HG02623 (cell line): Measurements from ENCODE around the gene BMP8B.
"Not testable (repeated sequence)": the region's sequence is repeated elsewhere in the genome, so short reads cannot be mapped to it uniquely, and the experiment has no call there.

Experiments
- ATAC-seq: cut with Tn5 transposase; IDR thresholded peaks from one replicate; pipeline ENCODE4 v1.9.1; 2021; ENCODE audit warnings: moderate library complexity; ENCODE audit not compliant: unreplicated experiment

Gene BMP8B, protein sequence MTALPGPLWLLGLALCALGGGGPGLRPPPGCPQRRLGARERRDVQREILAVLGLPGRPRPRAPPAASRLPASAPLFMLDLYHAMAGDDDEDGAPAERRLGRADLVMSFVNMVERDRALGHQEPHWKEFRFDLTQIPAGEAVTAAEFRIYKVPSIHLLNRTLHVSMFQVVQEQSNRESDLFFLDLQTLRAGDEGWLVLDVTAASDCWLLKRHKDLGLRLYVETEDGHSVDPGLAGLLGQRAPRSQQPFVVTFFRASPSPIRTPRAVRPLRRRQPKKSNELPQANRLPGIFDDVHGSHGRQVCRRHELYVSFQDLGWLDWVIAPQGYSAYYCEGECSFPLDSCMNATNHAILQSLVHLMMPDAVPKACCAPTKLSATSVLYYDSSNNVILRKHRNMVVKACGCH

DNA sequence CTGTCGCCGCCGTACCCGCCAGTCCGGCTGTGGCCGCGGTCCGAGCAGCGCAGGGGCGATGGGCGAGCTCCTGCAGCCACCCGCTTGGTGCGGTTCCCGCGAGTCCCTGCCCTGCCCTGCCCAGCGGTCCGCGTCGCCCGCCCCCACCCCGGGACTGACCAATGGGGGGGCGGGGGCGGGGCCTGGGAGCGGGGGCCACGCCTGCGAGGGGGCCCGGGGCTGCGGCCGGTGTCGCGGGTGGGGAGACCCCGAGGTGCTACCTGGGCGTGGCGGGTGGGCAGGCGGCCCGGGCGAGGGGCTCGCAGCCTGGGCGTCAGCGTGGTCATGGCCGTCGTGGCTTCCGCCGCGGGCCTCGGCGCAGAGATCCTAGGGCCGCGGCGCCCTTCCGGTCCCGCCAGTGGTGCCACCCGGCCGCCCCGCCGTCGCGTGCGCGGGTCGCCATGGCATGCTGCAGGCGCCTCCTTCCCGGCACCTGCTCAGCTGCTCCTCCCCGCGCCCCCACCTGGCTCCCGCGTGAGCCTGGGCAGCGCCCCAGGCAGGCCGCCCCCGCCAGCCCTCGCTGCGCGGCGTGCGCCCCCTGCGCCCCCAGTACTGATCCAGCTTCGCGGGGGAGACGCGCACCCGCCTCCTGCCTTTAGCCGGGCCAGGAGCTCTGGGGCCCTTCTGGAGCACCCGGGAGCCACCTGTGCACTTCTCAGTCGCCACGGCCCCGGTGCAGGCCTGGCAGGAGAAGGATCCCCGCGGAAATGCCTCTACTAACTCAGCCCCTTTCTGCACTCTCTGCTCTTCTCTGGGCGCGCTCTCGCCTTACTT lies at the start of gene BMP8B:
Gene BMP8B (minus strand): TSS at position 108 of the 813 bp plus-strand sequence. CDS start 380 bp downstream, outside the sequence.
- ATAC-seq = peak; percentile 58

DNA sequence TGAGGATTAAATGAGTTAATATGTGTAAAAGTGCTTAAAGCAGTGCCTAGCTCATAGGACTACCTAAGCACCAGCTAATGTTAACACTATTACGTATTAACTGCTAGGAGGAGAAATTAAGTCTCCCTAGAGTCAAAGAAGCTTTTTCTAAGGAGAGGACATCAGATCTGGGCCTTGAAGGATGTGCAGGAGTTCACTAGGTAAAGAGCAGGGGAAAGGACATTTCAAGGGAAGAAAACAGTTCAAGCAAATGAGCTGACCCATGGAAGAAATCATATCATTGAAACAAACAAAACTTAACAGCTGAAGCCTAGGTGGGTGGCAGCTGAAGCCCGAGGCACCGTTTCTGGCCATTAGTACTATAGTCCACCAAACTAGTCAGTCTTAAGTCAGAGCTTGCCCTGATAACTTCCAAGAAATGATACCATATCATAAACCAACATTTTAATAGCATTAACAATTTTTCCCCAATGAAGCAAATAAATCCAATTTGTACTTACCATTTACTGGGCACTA lies 48.0 kb upstream of the BMP8B start:
- no peak for ATAC-seq

DNA sequence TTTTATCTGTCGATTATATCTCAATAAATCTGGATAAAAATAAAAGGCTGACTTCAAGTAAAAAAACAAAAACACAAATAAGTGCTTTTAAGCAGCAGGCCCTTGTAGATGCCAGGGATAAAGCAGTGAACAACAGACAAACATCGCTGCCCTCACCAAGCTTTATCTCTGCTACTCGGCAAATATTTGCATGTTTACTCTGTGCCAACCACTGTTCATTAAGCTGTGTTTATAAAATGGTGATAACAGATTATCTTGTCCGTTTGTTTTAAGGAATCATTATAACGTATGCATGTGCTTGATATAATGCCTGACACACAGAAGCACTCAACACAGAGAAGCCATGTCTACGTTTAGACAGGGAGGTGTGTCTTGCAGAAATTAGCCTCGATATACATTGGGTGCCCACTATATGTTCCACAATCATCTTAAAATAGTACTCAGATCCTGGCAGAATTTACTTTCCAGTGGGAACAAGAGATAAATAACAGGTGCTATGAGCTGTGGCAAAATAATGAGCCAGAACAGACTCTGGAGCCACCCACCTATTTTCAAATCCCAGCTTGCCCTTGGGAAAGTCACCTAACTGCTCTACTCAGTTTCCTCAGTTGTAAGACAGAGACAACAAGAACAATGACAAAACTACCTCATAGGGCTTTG lies 47.4 kb upstream of the BMP8B start:
- no peak for ATAC-seq

DNA sequence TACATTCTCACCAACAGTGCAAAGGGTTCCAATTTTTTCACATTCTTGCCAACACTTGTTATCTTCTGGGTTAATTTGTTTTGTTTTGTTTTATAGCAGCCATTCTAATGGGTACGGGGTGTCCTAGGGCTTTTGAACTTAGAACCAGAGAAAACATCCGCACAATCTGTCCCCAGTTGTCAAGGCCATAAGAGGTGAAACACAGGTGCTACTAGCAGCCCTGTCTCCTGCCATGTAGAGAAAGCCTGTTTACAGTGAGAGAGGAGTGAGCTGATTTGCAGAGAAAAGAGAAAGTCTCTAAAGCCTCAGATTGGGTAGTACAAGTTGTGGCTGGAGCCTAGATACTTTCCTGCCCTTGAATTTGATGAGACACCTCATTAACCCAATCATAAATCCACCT lies 46.4 kb upstream of the BMP8B start:
- ATAC-seq = no peak

DNA sequence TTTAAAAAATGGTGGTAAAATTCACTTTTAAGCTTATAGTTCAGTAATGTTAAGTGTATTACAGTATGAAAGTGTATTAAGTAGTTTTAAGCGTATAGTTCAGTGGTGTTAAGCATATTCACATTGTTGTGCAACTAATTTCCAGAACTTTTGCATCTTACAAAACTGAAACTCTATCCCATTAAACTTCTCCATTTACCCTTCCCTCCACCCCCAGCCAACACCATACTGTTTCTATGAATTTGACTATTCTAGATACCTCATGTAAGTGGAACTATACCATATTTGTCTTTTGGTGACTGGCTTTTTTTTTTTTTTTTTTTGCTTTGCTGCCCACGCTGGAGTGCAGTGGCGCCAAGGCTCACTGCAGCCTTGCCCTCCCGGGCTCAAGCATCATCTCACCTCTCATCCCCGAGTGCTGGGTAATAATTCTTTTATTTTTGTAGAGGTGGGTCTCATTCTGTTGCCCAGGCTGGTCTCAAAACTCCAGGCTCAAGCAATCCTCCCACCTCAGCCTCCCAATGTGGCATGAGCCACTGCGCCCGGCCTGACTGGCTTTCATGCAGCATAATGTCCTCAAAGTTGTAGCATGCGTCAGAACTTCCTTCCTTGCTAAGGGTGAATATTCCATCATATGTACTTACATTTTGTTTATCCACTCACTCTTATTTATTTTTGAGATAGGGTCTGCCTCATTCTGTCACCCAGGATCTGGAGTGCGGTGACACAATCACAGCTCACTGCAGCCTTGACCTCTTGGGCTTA lies 45.1 kb upstream of the BMP8B start:
- ATAC-seq = no peak

DNA sequence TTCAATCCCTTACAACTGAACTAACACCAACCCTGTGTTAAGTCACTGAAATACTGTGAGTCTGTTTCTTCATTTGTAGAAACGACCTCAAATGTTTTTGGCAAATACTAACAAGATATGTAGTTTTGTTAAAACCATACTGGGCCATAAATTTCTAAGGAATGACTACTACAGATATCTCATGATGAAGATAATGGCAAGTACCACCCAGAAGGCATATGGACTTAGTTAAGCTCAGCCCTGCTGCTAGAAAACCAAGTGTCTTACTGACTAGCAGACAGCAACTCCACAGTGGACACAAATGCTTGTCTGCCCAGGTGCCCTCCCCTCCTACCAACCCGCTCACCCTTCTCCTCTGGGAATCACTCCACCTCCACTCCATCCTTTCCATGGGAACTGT lies 44.5 kb upstream of the BMP8B start:
- no peak for ATAC-seq

DNA sequence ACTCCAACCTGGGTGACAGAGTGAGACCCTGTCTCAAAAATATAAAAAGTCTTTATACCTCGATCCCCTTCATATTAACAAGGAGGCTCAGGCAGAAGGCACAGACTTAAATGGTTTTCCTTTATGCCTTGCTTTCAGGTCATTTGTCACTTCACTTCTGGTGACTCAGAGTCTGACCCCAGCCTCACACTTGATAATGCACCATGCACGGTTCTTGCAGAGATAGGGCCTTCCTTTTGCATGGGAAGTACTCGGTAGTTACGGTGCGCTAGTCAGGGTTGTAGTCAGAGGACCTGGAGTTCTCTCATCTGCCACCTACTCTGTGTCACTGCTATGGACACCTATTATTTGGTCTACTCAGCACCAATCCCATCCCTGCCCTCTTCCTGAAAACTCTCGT lies 43.6 kb upstream of the BMP8B start:
- no peak for ATAC-seq

DNA sequence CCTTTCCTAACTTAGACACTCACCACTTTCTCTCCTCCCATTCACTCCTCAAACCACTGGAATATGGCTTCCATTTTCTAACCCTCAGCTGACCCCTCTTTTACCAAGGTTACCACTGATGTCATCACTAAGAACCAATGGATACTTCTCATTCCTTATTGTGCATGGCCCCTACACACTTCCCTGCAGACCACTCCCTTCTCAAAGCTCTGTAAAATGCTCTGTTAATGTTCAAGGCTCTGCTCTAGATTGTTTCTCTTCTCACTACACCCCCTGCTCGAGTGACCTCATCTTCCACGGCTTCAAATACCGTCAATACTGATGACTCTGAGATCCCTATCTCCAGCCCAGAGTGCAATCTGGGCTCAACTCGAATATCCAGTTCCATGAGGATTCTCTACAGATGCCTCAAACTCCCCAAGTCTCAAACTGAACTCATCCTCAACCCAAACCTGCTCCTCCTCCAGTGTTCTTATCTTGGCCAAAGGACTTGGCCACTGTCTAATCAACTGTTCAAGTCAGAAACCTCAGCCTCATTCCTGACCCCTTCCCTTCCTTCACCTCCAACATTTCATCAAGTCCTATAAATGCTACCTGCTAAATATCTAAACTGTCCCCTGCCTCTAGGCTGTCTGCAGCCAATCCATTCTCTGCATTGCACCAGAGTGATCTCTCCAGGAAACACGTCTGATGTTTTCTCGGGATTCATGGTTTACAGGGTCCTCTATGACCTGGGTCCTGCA lies 41.3 kb upstream of the BMP8B start:
- ATAC-seq = no peak

DNA sequence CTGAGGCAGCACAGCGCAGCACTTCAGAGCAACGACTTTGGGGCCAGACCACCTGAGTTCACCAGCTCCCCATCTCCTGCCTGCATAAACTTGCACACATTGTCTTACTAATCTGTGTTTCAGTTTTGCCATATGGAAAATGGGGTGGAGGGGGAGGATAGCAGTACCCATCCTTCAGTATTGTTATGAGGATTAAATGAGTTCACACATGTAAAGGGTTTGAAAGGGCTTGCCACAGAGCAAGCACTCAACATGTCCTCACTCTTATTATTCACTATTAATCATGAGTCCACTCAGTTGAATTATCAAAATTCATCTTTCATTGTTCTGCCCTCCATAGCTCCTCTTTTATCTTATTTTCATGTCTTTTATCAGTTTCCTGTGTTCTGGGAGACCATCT lies 40.1 kb upstream of the BMP8B start:
- ATAC-seq = no peak

DNA sequence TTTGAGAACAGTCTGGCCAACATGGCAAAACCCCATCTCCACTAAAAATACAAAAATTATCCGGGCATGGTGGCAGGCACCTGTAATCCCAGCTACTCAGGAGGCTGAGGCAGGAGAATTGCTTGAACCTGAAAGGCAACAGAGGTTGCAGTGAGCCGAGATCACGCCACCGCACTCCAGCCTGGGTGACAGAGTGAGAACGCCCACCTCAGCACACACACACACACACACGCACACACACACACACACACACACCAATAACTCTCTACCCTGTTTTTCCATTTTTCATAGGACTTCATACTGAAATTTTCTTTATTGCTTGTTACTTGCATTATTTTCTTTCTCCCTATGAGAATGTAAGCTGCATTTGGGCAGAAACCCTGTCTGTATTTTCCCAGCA lies 39.6 kb upstream of the BMP8B start:
- not testable (repeated sequence) for ATAC-seq

DNA sequence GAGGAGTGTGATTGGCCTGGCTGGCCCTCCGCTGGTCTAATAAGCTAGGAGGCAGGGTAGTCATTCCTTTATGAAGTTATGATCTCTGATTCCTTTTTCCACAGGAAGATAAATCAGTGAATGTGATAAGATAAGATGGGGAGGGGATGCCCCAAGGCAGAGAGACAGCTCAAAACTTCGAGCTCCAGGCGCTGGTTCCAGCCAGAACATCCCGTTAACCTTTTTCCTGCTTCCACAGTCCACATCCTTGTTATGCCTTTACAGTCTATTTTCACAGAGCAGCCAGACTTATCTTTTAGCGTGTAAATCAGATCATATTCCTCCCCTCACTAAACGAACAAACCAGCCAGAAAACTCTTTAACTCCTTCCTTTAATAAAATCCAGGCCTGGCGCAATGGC lies 38.5 kb upstream of the BMP8B start:
- no peak for ATAC-seq

DNA sequence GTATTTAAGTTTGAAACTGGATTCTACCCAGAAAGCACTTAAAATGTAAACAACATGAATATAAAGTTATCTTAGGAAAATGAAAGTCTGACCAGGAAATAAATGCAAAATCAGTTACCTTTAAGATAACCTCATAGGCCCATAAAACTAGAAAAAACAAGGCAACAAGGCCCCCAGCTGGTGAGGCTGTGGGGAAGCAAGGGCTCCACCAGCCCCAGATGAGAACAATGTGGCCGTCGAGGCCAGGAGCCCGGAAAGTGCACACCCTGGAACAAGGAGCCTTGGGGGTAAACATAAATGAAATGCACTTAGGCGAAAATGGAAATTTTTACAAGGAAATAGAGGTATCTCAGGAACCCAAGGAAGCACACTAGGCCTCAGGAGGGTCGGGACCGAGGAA lies 37.9 kb upstream of the BMP8B start:
- no peak for ATAC-seq

DNA sequence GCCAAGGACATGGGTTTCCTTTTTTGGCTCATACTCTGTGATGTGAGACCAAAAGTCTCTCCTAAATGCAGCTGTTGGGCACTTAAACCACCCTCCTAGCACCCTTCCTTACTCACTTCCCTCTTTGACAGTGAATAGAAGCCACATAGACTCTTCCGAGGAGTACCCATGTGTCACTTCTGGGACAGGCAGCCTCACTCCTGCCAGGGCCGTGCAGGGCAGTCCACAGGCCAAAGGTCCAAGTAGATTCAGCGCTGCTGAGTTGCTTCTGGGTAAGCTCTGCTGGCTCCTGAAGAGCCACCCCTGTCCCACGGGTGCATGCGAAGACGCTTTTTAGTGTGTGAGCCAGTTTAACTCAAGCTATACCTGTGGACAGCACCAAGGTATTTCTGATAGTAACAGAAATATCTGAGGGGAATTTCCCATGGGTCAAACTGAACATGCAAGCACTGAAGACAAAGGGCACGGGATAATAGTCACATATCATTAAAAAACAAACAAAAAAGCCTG lies 36.8 kb upstream of the BMP8B start:
- no peak for ATAC-seq

DNA sequence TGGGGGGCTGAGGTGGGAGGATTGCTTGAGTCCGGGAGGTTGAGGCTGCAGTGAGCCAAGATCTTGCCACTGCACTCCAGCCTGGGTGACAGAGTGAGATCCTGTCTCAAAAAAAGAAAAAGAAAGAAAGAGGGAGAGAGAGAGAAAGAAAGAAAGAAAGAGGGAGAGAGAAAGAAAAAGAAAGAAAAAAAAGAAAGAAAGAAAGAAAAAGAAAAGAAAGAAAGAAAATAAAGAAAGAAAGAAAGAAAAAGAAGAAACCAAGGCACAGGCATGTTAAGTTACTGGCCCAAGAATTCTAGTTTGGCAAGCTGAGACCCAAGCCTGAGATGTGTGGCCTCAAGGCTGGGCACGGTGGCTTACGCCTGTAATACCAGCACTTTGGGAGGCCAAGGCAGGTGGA lies 34.8 kb upstream of the BMP8B start:
- ATAC-seq = not testable (repeated sequence)

DNA sequence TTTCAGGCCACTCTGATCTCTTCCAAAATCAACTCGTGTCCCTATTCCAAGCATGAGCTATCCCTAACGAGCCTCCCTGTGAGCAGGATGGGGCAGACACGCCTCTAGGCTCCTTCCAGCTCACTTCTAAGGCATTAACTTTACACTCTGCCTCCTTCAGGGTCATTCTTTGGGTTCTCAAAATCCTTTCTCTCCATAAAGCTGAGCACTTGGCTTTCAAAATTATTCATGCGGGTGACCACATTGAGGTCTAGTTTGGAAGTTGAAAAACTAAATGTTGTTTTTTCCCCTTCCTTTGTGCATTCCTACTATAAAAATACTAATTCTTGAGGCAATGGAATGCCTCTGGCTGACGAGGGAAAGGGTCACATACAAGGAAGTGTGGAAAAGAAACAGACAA lies 33.5 kb upstream of the BMP8B start:
- ATAC-seq = no peak

DNA sequence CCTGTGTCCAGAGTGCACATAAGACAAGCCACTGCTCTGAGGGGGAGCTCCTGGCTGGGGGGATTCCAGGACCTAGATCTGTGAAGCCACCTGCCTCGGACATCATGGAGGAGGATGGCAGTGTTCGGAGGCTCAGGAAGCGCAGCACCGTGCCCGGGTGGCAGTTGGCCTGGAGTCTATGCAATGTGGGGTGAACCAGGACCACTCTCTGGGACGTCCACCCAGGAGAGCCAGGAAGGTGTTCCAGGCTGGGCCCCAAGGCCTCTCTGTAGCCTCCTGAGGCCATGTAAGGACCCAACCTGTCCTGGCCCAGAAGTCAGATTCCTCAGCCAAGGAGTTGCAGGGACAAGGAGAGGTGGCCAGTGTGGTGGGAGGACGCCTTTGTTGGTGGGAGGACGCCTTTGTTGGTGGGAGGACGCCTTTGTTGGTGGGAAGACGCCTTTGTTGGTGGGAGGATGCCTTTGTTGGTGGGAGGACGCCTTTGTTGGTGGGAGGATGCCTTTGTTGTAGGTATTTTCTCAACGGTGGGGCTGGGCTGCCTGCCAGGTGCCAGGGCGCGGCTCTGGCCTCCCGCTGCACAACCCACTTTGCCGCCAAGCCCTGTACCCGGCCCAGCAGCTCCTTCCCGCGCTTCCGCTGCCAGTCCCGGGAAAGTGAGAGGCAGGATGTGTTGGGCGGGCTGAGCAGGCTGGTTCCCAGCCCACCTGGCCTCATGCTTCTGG lies 30.6 kb upstream of the BMP8B start:
- ATAC-seq = no peak

DNA sequence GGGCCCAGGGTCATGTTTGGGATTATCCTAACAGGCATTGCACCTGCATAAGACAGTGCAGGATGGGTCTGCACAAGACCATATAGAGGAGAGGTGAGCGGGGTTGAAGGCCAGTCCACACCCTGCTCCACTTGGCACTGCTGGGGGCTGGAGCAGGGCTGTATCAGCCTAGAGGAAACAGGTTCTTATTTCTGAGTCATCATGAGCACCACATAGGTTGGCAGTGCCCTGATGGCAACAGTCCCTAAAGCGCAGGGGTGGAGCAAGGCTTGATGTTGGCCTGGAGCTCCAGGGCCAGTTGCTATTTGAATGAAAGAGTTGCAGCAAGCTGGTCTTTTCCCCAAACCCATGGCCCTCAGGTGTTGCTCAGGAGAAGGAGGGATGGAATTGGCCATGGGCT lies 29.8 kb upstream of the BMP8B start:
- no peak for ATAC-seq

DNA sequence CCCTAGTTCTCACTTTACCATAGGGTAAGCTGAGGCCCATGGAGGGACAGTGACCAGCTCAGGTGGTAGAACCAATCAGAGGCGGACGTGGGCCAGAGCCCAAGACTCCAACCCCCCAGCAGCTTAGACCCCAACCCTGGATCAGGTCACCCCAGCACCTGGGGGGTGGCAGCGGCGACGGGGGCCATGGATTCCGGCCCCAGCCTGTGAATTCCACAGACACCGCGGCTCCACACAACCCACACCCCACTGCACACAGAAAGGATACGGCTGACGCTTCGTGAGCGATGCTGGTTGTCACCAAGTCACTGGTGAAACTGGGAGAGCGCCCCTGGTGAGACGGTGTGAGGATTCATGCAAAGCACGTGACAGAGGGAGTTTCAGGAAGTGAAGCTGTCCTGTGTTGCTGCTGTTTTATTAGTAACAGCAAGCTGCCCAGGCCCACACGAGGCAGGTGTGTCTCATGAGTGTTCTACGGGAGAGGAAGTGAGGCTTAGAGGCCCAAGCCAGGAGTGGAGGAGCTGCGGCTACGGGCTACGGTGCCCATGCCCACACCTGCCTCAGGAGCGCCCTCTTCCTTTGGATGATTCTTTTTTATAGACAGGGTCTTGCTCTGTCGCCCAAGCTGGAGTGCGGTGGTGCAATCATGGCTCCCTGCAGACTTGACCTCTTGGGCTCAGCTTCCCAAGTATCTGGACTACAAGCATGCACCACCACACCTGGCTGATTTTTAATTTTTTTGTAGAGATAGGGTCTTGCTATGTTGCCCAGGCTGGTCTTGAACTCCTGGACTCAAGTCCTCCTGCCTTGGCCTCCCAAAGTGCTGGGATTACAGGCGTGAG lies 28.6 kb upstream of the BMP8B start:
- ATAC-seq = peak; percentile 84
